SK-N-SH treated with all-trans-retinoic acid at 6 μM for 48 hours (cell line): ENCODE results near the gene IMPACT.

Source experiments
- ATAC-seq: fragments of 200-7000 bp; cut with Tn5 transposase; 3 replicates; pipeline ENCODE4 v1.9.1; 2020; ENCODE audit warnings: mild to moderate bottlenecking, moderate library complexity
- ARNTL ChIP-seq: fragments of 450-650 bp; formaldehyde crosslinking; IDR thresholded peaks from 2 replicates; pipeline ENCODE4 v1.5.0; 2020; ENCODE audit warnings: low read depth, mild to moderate bottlenecking, moderate library complexity, borderline replicate concordance
- BACH2 ChIP-seq: fragments of 250-450 bp; sonication (Bioruptor Pico); IDR thresholded peaks from 2 replicates; pipeline ENCODE4 v1.9.0; 2021; ENCODE audit warnings: mild to moderate bottlenecking, borderline replicate concordance
- CREB5 ChIP-seq: fragments of 250-450 bp; sonication (Bioruptor Pico); IDR thresholded peaks from 2 replicates; pipeline ENCODE4 v1.5.1; 2020; ENCODE audit warnings: low read depth, mild to moderate bottlenecking, moderate library complexity
- CSDC2 ChIP-seq: fragments of 250-450 bp; sonication (Bioruptor Pico); IDR thresholded peaks from 2 replicates; pipeline ENCODE4 v1.5.0; 2020; ENCODE audit warnings: mild to moderate bottlenecking, moderate library complexity
- CSRNP3 ChIP-seq: fragments of 250-450 bp; sonication (Bioruptor Pico); IDR thresholded peaks from 2 replicates; pipeline ENCODE4 v1.5.1; 2021; ENCODE audit warnings: mild to moderate bottlenecking, moderate library complexity
- ESRRG ChIP-seq: fragments of 250-450 bp; sonication (Bioruptor Pico); IDR thresholded peaks from 2 replicates; pipeline ENCODE4 v1.6.1; 2021; ENCODE audit warnings: mild to moderate bottlenecking
- ISL1 ChIP-seq: fragments of 250-450 bp; sonication (Bioruptor Pico); IDR thresholded peaks from 2 replicates; pipeline ENCODE4 v2.1.2; 2022; ENCODE audit warnings: mild to moderate bottlenecking, moderate library complexity
- OSR1 ChIP-seq: fragments of 250-450 bp; sonication (Bioruptor Pico); IDR thresholded peaks from 2 replicates; pipeline ENCODE4 v1.8.0; 2022; ENCODE audit warnings: moderate library complexity, mild to moderate bottlenecking, inconsistent platforms
- POU6F1 ChIP-seq: fragments of 250-450 bp; sonication (Bioruptor Pico); IDR thresholded peaks from 2 replicates; pipeline ENCODE4 v1.8.0; 2021; ENCODE audit warnings: low read depth, mild to moderate bottlenecking, moderate library complexity, borderline replicate concordance
- RARB ChIP-seq: fragments of 250-450 bp; sonication (Bioruptor Pico); IDR thresholded peaks from 2 replicates; pipeline ENCODE4 v1.8.0; 2021; ENCODE audit warnings: mild to moderate bottlenecking, moderate library complexity
- SNAI2 ChIP-seq: fragments of 250-450 bp; sonication (Bioruptor Pico); IDR thresholded peaks from 2 replicates; pipeline ENCODE4 v1.5.0; 2020; ENCODE audit warnings: mild to moderate bottlenecking, moderate library complexity
- TCF4 ChIP-seq: fragments of 250-450 bp; sonication (Bioruptor Pico); IDR thresholded peaks from 2 replicates; pipeline ENCODE4 v1.8.0; 2021; ENCODE audit warnings: mild to moderate bottlenecking, moderate library complexity, borderline replicate concordance
- TOX ChIP-seq: fragments of 250-450 bp; sonication (Bioruptor Pico); IDR thresholded peaks from 2 replicates; pipeline ENCODE4 v1.8.0; 2021; ENCODE audit warnings: mild to moderate bottlenecking, moderate library complexity, borderline replicate concordance
- ZC3H10 ChIP-seq: fragments of 250-450 bp; sonication (Bioruptor Pico); IDR thresholded peaks from 2 replicates; pipeline ENCODE4 v1.5.1; 2021; ENCODE audit warnings: mild to moderate bottlenecking, moderate library complexity
- ZFP3 ChIP-seq: fragments of 250-450 bp; sonication (Bioruptor Pico); IDR thresholded peaks from 2 replicates; pipeline ENCODE4 v1.5.0; 2020; ENCODE audit warnings: mild to moderate bottlenecking, moderate library complexity
- ZFP30 ChIP-seq: fragments of 450-650 bp; formaldehyde crosslinking; IDR thresholded peaks from 2 replicates; pipeline ENCODE4 v1.5.0; 2022; ENCODE audit warnings: mild to moderate bottlenecking, moderate library complexity
- ZNF70 ChIP-seq: fragments of 450-650 bp; formaldehyde crosslinking; IDR thresholded peaks from 2 replicates; pipeline ENCODE4 v1.5.0; 2020; ENCODE audit warnings: mild to moderate bottlenecking, moderate library complexity
- ZNF8 ChIP-seq: fragments of 450-650 bp; formaldehyde crosslinking; IDR thresholded peaks from 2 replicates; pipeline ENCODE4 v1.5.0; 2020; ENCODE audit warnings: mild to moderate bottlenecking, moderate library complexity
- TF ChIP-seq, protein P1 (sequence below): fragments of 250-450 bp; sonication (Bioruptor Pico); IDR thresholded peaks from 2 replicates; pipeline ENCODE4 v1.5.0; 2020; ENCODE audit warnings: mild to moderate bottlenecking, moderate library complexity
- TF ChIP-seq, protein P2 (sequence below): fragments of 250-450 bp; sonication (Bioruptor Pico); IDR thresholded peaks from 2 replicates; pipeline ENCODE4 v1.8.0; 2020; ENCODE audit warnings: mild to moderate bottlenecking, moderate library complexity, borderline replicate concordance

Gene IMPACT

DNA sequence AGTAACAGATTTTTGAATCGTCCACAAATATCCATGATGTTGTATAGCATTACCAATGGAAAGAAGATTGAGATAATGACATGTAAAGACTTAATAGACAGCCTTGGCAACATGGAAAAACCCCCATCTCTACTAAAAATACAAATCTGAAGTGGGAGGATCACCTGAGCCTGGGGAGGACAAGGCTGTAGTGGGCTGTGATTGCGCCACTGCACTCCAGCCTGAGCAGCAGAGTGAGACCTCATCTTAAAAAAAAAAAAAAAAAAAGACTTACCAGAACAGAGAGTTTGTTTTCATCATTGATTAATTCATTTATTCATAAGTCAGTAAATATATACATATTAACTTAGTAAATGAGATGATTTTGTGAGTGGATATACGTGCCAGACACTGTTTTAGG lies 21.9 kb upstream of the IMPACT start:
- TF ChIP-seq ZNF8 (CRISPR knock-in tag), result no peak
- TF ChIP-seq ARNTL (CRISPR knock-in tag), result no peak
- TF ChIP-seq, protein P1, sequence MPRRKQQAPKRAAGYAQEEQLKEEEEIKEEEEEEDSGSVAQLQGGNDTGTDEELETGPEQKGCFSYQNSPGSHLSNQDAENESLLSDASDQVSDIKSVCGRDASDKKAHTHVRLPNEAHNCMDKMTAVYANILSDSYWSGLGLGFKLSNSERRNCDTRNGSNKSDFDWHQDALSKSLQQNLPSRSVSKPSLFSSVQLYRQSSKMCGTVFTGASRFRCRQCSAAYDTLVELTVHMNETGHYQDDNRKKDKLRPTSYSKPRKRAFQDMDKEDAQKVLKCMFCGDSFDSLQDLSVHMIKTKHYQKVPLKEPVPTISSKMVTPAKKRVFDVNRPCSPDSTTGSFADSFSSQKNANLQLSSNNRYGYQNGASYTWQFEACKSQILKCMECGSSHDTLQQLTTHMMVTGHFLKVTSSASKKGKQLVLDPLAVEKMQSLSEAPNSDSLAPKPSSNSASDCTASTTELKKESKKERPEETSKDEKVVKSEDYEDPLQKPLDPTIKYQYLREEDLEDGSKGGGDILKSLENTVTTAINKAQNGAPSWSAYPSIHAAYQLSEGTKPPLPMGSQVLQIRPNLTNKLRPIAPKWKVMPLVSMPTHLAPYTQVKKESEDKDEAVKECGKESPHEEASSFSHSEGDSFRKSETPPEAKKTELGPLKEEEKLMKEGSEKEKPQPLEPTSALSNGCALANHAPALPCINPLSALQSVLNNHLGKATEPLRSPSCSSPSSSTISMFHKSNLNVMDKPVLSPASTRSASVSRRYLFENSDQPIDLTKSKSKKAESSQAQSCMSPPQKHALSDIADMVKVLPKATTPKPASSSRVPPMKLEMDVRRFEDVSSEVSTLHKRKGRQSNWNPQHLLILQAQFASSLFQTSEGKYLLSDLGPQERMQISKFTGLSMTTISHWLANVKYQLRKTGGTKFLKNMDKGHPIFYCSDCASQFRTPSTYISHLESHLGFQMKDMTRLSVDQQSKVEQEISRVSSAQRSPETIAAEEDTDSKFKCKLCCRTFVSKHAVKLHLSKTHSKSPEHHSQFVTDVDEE (CRISPR knock-in tag), result no peak
- TF ChIP-seq ZNF70 (CRISPR knock-in tag), result no peak
- no peak for TF ChIP-seq RARB
- no peak for TF ChIP-seq BACH2 (CRISPR knock-in tag)
- no peak for TF ChIP-seq ZC3H10 (CRISPR knock-in tag)
- no peak for TF ChIP-seq ZFP30
- ATAC-seq, result no peak

- TF ChIP-seq TCF4 (CRISPR knock-in tag), result no peak
- TF ChIP-seq ISL1 (CRISPR knock-in tag), result no peak
- TF ChIP-seq CSDC2 (CRISPR knock-in tag), result no peak
- no peak for TF ChIP-seq CREB5 (CRISPR knock-in tag)
- TF ChIP-seq SNAI2 (CRISPR knock-in tag), result no peak
- TF ChIP-seq CSRNP3 (CRISPR knock-in tag), result no peak
- TF ChIP-seq, protein P1 (CRISPR knock-in tag), result no peak
- no peak for TF ChIP-seq BACH2 (CRISPR knock-in tag)
- TF ChIP-seq ZNF70 (CRISPR knock-in tag), result no peak
- TF ChIP-seq, protein P2, sequence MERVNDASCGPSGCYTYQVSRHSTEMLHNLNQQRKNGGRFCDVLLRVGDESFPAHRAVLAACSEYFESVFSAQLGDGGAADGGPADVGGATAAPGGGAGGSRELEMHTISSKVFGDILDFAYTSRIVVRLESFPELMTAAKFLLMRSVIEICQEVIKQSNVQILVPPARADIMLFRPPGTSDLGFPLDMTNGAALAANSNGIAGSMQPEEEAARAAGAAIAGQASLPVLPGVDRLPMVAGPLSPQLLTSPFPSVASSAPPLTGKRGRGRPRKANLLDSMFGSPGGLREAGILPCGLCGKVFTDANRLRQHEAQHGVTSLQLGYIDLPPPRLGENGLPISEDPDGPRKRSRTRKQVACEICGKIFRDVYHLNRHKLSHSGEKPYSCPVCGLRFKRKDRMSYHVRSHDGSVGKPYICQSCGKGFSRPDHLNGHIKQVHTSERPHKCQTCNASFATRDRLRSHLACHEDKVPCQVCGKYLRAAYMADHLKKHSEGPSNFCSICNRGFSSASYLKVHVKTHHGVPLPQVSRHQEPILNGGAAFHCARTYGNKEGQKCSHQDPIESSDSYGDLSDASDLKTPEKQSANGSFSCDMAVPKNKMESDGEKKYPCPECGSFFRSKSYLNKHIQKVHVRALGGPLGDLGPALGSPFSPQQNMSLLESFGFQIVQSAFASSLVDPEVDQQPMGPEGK (CRISPR knock-in tag), result no peak
- TF ChIP-seq RARB, result no peak
- TF ChIP-seq OSR1, result no peak
- no peak for TF ChIP-seq ESRRG (CRISPR knock-in tag)
- TF ChIP-seq POU6F1 (CRISPR knock-in tag), result no peak
- TF ChIP-seq, all 23 proteins: peak for 0
Observed at GRCh38 chr18:24408496-24408895, 18.0 kb upstream of the IMPACT start.

GRCh38 chr18:24413148-24413547 lies 13.3 kb upstream of the IMPACT start:
- ATAC-seq, result peak; percentile 60; the same call in 2 of the 3 replicates
- TF ChIP-seq CREB5 (CRISPR knock-in tag), result no peak
- TF ChIP-seq ESRRG (CRISPR knock-in tag), result no peak
- no peak for TF ChIP-seq CSDC2 (CRISPR knock-in tag)
- no peak for TF ChIP-seq BACH2 (CRISPR knock-in tag)
- no peak for TF ChIP-seq TOX
- TF ChIP-seq SNAI2 (CRISPR knock-in tag), result no peak
- TF ChIP-seq ZNF8 (CRISPR knock-in tag), result no peak
- TF ChIP-seq ZNF70 (CRISPR knock-in tag), result no peak
- TF ChIP-seq CSRNP3 (CRISPR knock-in tag), result no peak
- no peak for TF ChIP-seq ZFP3 (CRISPR knock-in tag)
- TF ChIP-seq TCF4 (CRISPR knock-in tag), result no peak
- TF ChIP-seq ARNTL (CRISPR knock-in tag), result no peak

More at GRCh38 chr18:24408496-24408895, 18.0 kb upstream of the IMPACT start:
- ATAC-seq, result no peak
